DND-41 (cell line): Measurements from ENCODE around the gene TMPRSS9.

ENCODE experiments used
- CTCF ChIP-seq: IDR thresholded peaks from 2 replicates; pipeline ENCODE4 v1.5.1; 2012; ENCODE audit warnings: borderline replicate concordance, low read length, moderate library complexity, mild to moderate bottlenecking; ENCODE audit not compliant: poor library complexity, severe bottlenecking; ENCODE audit errors: extremely low read depth
- EZH2 ChIP-seq: IDR thresholded peaks from 3 replicates; pipeline ENCODE4 v1.6.1; 2012; ENCODE audit warnings: borderline replicate concordance, low read depth, mild to moderate bottlenecking, moderate library complexity, low read length, inconsistent platforms; ENCODE audit not compliant: severe bottlenecking

GRCh38 chr19:2338751-2339643 is 21.1 kb upstream of the TMPRSS9 start:
- TF ChIP-seq CTCF (no peak), EZH2 (no peak)
